Lung (tissue), 12 donors: ENCODE data around the gene CIRBP. TPM values are rescaled to one million over a fixed set of nuclear protein-coding genes. Genes with fewer than 3 reads are reported as not detected.

Source experiments
- ATAC-seq: fragments of 200-7000 bp; cut with Tn5 transposase; one replicate; pipeline ENCODE4 v1.9.1; 2020; ENCODE audit warnings: moderate number of reproducible peaks; ENCODE audit not compliant: insufficient read depth, low FRiP score
- DNase-seq, 3 donors: peaks; one replicate each; pipeline ENCODE4 v3.0.0-alpha.2; 2013 to 2017
- H3K27ac ChIP-seq, 2 donors: one replicate each; pipeline ENCODE4 v1.5.1; 2013; ENCODE audit warnings: mild to moderate bottlenecking in 2 of 2, moderate library complexity in 2 of 2, control low read depth in 1 of 2, inconsistent platforms in 1 of 2, low read depth in 1 of 2, low read length in 1 of 2
- H3K27me3 ChIP-seq, 3 donors: one replicate each; pipeline ENCODE4 v1.5.1; 2013; ENCODE audit warnings: low read length in 2 of 3; ENCODE audit not compliant: control insufficient read depth in 3 of 3, insufficient read depth in 3 of 3
- H3K36me3 ChIP-seq, 4 donors: one replicate each; pipeline ENCODE4 v1.5.1; 2013; ENCODE audit warnings: low read length in 4 of 4, mild to moderate bottlenecking in 1 of 4, moderate library complexity in 1 of 4; ENCODE audit not compliant: control insufficient read depth in 4 of 4, insufficient read depth in 4 of 4
- H3K4me1 ChIP-seq, 5 donors: one replicate each; pipeline ENCODE4 v1.5.1; 2013; ENCODE audit warnings: low read length in 5 of 5, mild to moderate bottlenecking in 2 of 5, moderate library complexity in 1 of 5; ENCODE audit not compliant: control insufficient read depth in 5 of 5, insufficient read depth in 5 of 5
- H3K4me3 ChIP-seq: one replicate; pipeline ENCODE4 v1.5.1; 2013; ENCODE audit warnings: mild to moderate bottlenecking, control low read depth, moderate library complexity
- H3K9ac ChIP-seq, 2 donors: one replicate each; pipeline ENCODE4 v1.5.1; 2013; ENCODE audit warnings: low read length in 2 of 2, control low read depth in 1 of 2; ENCODE audit not compliant: insufficient read depth in 1 of 2
- H3K9me3 ChIP-seq, 4 donors: one replicate each; pipeline ENCODE4 v1.5.1; 2013; ENCODE audit warnings: low read length in 3 of 4, mild to moderate bottlenecking in 1 of 4, moderate library complexity in 1 of 4; ENCODE audit not compliant: control insufficient read depth in 4 of 4, insufficient read depth in 3 of 4
- WGBS, 2 donors: extraction: QIAGEN DNeasy Blood & Tissue Kit; methylation state at CpG; one replicate each; pipeline ENCODE4 v1.1.7; 2013; 5-methylcytosine and 5-hydroxymethylcytosine counted together
- polyA plus RNA-seq, 2 donors: library from polyadenylated mRNA; stranded (reverse); fragments of 200-250 nt; gene quantifications; one replicate each; pipeline ENCODE4 v1.2.1, GENCODE V29; 2013
- total RNA-seq, 2 donors: library from RNA; depleted of rRNA in 1 of 2; stranded (reverse); fragments of >200 nt in 1 of 2; gene quantifications; one replicate each; pipeline ENCODE4 v1.2.1, GENCODE V29; 2014 to 2021
- TF ChIP-seq, protein P1 (sequence below): IDR thresholded peaks from 2 replicates; pipeline ENCODE4 v1.5.1; 2012; ENCODE audit warnings: mild to moderate bottlenecking; ENCODE audit errors: control extremely low read depth, extremely low read depth
- donor health status: control.
- donor health status: control.
- donor health status: Bipolar disorder and iron deficiency.
- donor health status: healthy.
- donor health status: DM: yes; HTN: yes; CAD: no.

CIRBP gene
- total and polyA plus RNA-seq, 4 donors, result 313 to 488 (median 439) TPM

DNA sequence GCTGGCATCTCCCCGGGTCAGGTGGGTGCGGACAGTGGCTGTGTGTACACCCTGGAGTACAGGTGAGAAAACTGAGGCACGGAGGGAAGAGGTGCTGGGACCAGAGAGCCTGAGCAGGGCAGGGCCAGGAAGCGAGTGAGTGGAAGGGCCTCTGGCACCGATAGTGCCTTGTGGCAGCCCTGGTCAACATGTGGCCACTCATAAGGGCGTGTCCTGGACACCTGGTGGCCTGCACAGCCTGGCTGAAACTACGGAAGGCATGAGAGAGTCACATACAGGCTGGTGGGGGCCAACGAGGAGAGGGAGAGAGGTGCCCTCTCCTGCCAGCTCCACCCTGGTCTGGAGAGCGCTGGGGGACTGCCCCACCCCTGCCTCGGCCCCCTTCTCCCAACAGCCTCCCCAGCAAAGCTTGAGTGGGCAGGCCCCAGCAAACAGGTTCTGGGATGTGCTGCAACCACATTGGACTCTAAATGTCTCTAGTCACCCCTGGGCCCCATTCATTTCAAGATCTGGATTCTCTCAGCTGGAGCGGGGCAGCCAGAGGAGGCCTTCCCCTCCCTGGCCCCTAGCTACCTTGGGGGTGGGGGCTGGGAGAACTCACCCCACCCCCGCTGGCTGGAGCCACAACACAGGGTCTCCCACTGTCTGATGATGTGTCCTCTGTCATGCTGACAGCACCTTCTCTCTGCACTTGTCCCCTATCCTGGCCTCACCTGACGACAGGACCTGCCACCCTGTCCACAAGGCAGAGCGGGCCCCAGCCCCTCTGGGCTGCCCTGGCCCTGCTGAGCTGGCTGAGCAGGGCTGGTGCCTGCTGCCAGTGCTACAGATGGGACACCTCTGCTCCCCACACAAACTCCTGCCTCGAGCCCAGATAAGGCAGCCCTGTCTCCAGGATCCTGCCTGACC lies 37.1 kb upstream of the CIRBP start:
- peak in 2 of 3 donors; percentile 28 to 39 for DNase-seq
- Histone ChIP-seq H3K4me1 (peaks cover 0 to 15% (median 6%) of the 10 kb centered on the region in 5 donors), H3K9me3 (no peaks in the 10 kb centered on the region), H3K36me3 (peaks cover 0 to 16% (median 0%) of the 10 kb centered on the region in 4 donors), H3K27ac (peak overlapping the region in 1 of 2 donors; percentile 71), H3K27me3 (no peaks in the 10 kb centered on the region), H3K9ac (no peak overlapping the region), H3K4me3 (no peak overlapping the region)
- TF ChIP-seq, protein P1, sequence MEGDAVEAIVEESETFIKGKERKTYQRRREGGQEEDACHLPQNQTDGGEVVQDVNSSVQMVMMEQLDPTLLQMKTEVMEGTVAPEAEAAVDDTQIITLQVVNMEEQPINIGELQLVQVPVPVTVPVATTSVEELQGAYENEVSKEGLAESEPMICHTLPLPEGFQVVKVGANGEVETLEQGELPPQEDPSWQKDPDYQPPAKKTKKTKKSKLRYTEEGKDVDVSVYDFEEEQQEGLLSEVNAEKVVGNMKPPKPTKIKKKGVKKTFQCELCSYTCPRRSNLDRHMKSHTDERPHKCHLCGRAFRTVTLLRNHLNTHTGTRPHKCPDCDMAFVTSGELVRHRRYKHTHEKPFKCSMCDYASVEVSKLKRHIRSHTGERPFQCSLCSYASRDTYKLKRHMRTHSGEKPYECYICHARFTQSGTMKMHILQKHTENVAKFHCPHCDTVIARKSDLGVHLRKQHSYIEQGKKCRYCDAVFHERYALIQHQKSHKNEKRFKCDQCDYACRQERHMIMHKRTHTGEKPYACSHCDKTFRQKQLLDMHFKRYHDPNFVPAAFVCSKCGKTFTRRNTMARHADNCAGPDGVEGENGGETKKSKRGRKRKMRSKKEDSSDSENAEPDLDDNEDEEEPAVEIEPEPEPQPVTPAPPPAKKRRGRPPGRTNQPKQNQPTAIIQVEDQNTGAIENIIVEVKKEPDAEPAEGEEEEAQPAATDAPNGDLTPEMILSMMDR, result no peak
- WGBS, 2 donors, result 68 to 77% methylated on average over 15 of the region's 15 CpGs
- no peak for ATAC-seq

DNA sequence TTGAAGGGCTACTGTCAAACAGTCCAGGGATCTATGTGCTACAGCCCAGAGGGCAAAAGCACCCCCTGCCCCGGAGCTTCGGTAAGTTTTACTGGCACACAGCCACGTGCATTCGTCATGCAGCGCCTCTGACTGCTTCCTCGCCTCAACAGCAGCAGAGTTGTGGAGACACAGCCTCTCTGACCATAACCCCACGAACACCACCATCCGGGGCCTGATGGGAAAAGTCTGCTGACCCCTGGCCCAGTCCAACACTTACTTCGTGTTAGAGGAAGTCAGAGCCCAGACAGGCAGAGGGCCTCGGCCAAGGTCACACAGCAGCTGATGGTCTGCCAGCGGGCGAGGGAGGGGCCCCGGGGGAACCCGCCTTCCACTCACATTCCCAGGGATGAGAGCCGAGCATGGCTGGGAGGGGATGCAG lies 36.5 kb upstream of the CIRBP start:
- no peaks in the 10 kb centered on the region for H3K9me3 ChIP-seq
- TF ChIP-seq, protein P1, result no peak
- H3K27ac ChIP-seq, result peak overlapping the region in 1 of 2 donors; percentile 71
- WGBS, 2 donors, result 33 to 46% methylated on average over 15 of the region's 15 CpGs
- no peak overlapping the region for H3K4me3 ChIP-seq
- no peak overlapping the region for H3K9ac ChIP-seq
- H3K4me1 ChIP-seq, result peaks cover 0 to 18% (median 6%) of the 10 kb centered on the region in 5 donors
- ATAC-seq (no peak), DNase-seq (peak; percentile 54 to 61 (median 58))
- H3K27me3 ChIP-seq, result no peaks in the 10 kb centered on the region
- H3K36me3 ChIP-seq, result peaks cover 0 to 10% (median 0%) of the 10 kb centered on the region in 4 donors

DNA sequence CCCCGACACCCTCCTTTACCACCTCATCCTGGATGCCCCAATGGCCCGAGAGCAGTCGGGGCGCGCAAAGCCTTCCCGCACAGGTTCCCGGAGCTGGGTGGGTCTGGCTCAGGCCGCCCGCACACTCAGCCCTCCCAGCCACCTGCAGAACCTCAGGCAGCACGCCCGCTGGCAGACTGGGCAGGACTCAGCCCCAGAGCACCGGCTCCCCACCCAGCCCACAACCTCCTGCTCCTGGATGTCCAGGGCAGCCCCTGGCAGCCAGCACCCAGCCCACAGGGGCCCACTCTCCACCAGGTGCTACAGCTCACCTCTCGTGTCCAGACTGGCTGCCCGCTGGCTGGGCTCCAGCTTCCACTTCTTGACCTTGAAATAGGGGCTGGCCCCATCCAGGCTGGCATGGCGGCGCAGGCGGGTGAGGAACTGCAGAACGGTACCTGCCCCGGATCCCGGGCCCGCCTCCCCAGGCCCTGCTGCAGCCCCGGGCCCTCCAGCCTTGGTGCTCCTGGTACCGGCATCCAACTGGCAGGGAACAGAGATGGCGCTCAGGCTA lies 35.9 kb upstream of the CIRBP start:
- no peaks in the 10 kb centered on the region for H3K9me3 ChIP-seq
- H3K36me3 ChIP-seq, result peaks cover 0 to 5% (median 0%) of the 10 kb centered on the region in 4 donors
- no peaks in the 10 kb centered on the region for H3K27me3 ChIP-seq
- WGBS, 2 donors, result 69 to 87% methylated on average over 23 to 24 of the region's 24 CpGs
- no peak overlapping the region for H3K27ac ChIP-seq
- no peak for DNase-seq
- TF ChIP-seq, protein P1, result no peak
- peaks cover 0 to 20% (median 7%) of the 10 kb centered on the region in 5 donors for H3K4me1 ChIP-seq
- H3K9ac ChIP-seq, result no peak overlapping the region
- ATAC-seq, result peak; percentile 10
- H3K4me3 ChIP-seq, result no peak overlapping the region
